KMS-11 (cell line): ENCODE measurements around the gene BACE1.

Source experiments
- H2AFZ ChIP-seq: fragments of 200-600 bp; sonication (generic); 2 replicates; pipeline ENCODE4 v1.6.1; 2016; ENCODE audit warnings: antibody characterized with exemption, mixed run types, low read depth
- H3K27ac ChIP-seq: fragments of 200-600 bp; sonication (generic); 2 replicates; pipeline ENCODE4 v1.6.1; 2016; ENCODE audit warnings: mild to moderate bottlenecking, mixed run types
- H3K27me3 ChIP-seq: fragments of 200-600 bp; sonication (generic); 2 replicates; pipeline ENCODE4 v1.6.1; 2017; ENCODE audit warnings: mild to moderate bottlenecking, low read depth, mixed run types, moderate library complexity; ENCODE audit not compliant: insufficient read depth
- H3K36me3 ChIP-seq: fragments of 200-600 bp; sonication (generic); 2 replicates; pipeline ENCODE4 v1.6.1; 2017; ENCODE audit warnings: mild to moderate bottlenecking, mixed run types; ENCODE audit not compliant: insufficient read depth
- H3K4me1 ChIP-seq: fragments of 200-600 bp; sonication (generic); 2 replicates; pipeline ENCODE4 v1.6.1; 2016; ENCODE audit warnings: mild to moderate bottlenecking, low read depth, mixed run types; ENCODE audit not compliant: poor library complexity, severe bottlenecking
- H3K4me2 ChIP-seq: fragments of 200-600 bp; sonication (generic); 2 replicates; pipeline ENCODE4 v1.7.0; 2016; ENCODE audit warnings: mild to moderate bottlenecking, mixed run types
- H3K4me3 ChIP-seq: fragments of 200-600 bp; sonication (generic); IDR thresholded peaks from 2 replicates; pipeline ENCODE4 v1.6.1; 2017; ENCODE audit warnings: low read depth, low read length, mixed read lengths; ENCODE audit not compliant: insufficient read depth
- H3K79me2 ChIP-seq: fragments of 200-600 bp; sonication (generic); 2 replicates; pipeline ENCODE4 v1.6.1; 2016; ENCODE audit warnings: low read depth, mixed run types; ENCODE audit not compliant: insufficient read depth
- H3K9ac ChIP-seq: fragments of 200-600 bp; sonication (generic); 2 replicates; pipeline ENCODE4 v1.6.1; 2016; ENCODE audit warnings: mild to moderate bottlenecking, mixed run types
- H4K20me1 ChIP-seq: fragments of 200-600 bp; sonication (generic); 2 replicates; pipeline ENCODE4 v1.6.1; 2016; ENCODE audit warnings: mild to moderate bottlenecking, mixed run types; ENCODE audit not compliant: insufficient read depth
- TF ChIP-seq, protein P1 (sequence below): fragments of 200-600 bp; sonication (generic); conservative IDR thresholded peaks from 2 replicates; pipeline ENCODE4 v1.6.1; 2017; ENCODE audit warnings: low read depth, mild to moderate bottlenecking, antibody characterized with exemption, low read length, moderate library complexity, mixed read lengths

Gene BACE1

DNA sequence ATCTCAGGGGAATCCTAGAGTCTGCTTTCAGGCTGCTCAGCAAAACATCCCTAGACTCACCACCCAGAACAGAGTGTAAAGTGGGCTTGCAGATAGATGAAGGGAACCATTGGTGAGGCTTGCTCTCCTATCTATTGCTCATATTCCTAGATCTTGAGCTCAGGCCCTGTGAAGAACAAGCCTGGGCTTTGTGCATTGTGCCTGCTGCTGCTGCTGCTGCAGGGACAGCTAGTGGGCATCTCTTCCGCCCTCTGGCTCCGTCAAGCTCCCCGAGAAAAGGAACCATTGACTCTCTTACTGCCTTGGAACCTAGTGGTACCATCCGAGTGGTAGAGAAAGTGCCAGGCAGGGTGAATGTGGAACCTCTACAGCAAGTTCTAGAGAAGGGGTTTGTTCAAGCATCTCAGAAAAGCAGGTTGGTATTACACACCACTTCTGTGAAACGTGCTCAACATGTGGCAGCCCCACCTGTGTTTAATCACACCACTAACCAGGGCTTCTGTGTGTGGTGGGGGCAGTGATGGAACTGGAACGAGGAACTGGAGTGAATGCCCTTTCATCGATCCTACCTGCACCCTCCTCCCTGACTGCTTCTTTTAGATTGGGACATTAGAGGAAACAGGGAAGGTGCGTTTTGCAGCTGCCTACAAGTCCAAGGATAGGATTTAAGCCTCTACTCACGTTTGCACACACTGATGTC, 20.5 kb downstream of the BACE1 start:
- Histone ChIP-seq H3K4me1 (peaks cover 4% of the 10 kb centered on the region), H3K79me2 (no peaks in the 10 kb centered on the region), H3K9ac (no peak overlapping the region), H2AFZ (no peak overlapping the region), H3K4me2 (no peak overlapping the region), H4K20me1 (no peaks in the 10 kb centered on the region), H3K36me3 (no peaks in the 10 kb centered on the region), H3K27ac (no peak overlapping the region), H3K4me3 (no peak overlapping the region), H3K27me3 (no peaks in the 10 kb centered on the region)
- TF ChIP-seq, protein P1, sequence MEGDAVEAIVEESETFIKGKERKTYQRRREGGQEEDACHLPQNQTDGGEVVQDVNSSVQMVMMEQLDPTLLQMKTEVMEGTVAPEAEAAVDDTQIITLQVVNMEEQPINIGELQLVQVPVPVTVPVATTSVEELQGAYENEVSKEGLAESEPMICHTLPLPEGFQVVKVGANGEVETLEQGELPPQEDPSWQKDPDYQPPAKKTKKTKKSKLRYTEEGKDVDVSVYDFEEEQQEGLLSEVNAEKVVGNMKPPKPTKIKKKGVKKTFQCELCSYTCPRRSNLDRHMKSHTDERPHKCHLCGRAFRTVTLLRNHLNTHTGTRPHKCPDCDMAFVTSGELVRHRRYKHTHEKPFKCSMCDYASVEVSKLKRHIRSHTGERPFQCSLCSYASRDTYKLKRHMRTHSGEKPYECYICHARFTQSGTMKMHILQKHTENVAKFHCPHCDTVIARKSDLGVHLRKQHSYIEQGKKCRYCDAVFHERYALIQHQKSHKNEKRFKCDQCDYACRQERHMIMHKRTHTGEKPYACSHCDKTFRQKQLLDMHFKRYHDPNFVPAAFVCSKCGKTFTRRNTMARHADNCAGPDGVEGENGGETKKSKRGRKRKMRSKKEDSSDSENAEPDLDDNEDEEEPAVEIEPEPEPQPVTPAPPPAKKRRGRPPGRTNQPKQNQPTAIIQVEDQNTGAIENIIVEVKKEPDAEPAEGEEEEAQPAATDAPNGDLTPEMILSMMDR, result no peak

DNA sequence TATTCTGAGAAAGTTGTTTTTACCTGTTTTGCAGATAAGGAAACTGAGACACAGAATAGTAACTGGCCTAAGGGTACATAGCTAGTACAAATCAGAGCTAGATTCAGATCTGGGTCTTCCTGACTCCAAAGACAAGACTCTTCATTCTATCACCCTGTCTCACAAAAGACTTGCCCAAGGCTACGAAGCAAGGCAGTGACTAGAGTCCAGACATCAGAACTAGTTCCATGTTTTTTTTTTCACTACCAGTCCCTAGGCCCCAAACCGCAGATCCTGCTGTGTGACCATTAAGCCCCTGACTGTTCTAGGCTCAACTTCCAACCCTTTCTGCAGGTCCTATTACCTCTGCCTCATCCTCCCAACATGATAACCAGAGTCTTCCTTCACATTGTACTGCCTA, 23.4 kb downstream of the BACE1 start:
- H2AFZ ChIP-seq, result no peak overlapping the region
- no peaks in the 10 kb centered on the region for H3K36me3 ChIP-seq
- peaks cover 4% of the 10 kb centered on the region for H3K4me1 ChIP-seq
- H3K4me3 ChIP-seq, result no peak overlapping the region
- no peak overlapping the region for H3K27ac ChIP-seq
- H3K79me2 ChIP-seq, result no peaks in the 10 kb centered on the region
- no peaks in the 10 kb centered on the region for H4K20me1 ChIP-seq
- TF ChIP-seq, protein P1, result no peak
- H3K4me2 ChIP-seq, result no peak overlapping the region
- H3K9ac ChIP-seq, result no peak overlapping the region
- H3K27me3 ChIP-seq, result no peaks in the 10 kb centered on the region

DNA sequence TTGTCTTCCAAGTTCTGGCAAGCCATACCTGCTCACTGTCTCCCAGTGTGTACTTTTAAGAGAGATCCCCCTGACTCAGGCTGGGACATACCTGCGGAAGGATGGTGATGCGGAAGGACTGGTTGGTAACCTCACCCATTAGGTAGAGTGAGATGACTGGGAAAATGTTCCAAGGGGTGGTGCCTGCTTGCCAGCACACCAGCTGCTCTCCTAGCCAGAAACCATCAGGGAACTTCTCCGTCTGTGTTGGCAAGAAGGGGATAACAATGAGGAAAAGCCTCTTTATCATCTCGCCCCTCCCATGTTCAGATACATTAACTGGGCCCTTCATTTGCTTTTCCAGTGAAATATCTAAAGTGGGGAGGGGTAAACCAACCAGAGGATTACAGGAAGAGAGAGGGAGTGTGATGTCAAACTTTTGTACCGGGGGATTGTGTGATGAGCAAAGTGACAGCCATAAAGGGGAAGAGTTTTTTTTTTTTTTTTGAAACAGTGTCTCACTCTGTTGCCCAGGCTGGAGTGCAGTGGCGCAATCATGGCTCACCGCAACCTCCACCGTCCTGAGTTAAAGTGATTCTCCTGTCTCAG, 25.2 kb downstream of the BACE1 start, which contains the start of gene BACE1-AS:
BACE1-AS (plus strand) TSS at position 538 of the 588 bp plus-strand sequence.
- H3K4me3 ChIP-seq, result no peak within 1 kb of the TSS
- H2AFZ ChIP-seq, result no peak within 1 kb of the TSS
- H3K4me2 ChIP-seq, result no peak within 1 kb of the TSS
- no peaks in the 10 kb centered on the region for H3K79me2 ChIP-seq
- no peaks in the 10 kb centered on the region for H3K36me3 ChIP-seq
- H3K4me1 ChIP-seq, result peaks cover 4% of the 10 kb centered on the region
- no peak within 1 kb of the TSS for H3K9ac ChIP-seq
- no peak within 1 kb of the TSS for H3K27ac ChIP-seq
- H4K20me1 ChIP-seq, result no peaks in the 10 kb centered on the region
- no peaks in the 10 kb centered on the region for H3K27me3 ChIP-seq
- TF ChIP-seq, protein P1, result no peak

DNA sequence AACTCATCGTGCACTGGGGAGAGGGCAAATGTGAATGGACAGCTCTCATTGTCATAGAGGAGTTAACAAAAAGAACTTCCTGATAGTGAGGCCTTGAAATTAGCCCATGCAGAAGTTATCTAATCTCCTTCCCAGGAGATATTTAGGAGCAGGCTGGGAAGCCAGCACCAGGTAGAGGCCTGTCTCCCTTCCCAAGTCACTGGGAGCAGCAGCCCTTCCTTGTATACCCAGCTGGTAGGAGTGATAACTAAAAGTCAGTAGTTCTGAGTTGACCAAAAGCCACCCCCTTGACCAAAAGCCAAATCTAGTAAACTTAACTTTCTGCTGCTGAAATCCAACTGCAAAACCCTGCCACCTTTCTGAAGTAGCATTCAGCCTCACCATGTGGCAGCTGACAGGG, 26.3 kb downstream of the BACE1 start:
- Histone ChIP-seq H3K27me3 (no peaks in the 10 kb centered on the region), H3K36me3 (no peaks in the 10 kb centered on the region), H3K4me3 (no peak overlapping the region), H2AFZ (no peak overlapping the region), H3K4me2 (no peak overlapping the region), H3K27ac (no peak overlapping the region), H3K4me1 (peaks cover 4% of the 10 kb centered on the region), H3K9ac (no peak overlapping the region), H4K20me1 (no peaks in the 10 kb centered on the region), H3K79me2 (no peaks in the 10 kb centered on the region)
- TF ChIP-seq, protein P1, result no peak
